Measurements from ENCODE around the gene IFNB1.

IFNB1 gene

GRCh38 chr9:21077781-21078180 is at the start of gene IFNB1:
Gene IFNB1, minus strand, starts transcription at chr9:21077942. Its CDS starts 73 bp downstream, at chr9:21077869.
- DNase-seq (ENCODE audit: low read depth in 2 of 2, low spot score in 1 of 2), result no peak

- DNase-seq (ENCODE audit: low read depth in 2 of 2, low spot score in 1 of 2), result no peak
Measured at GRCh38 chr9:21121595-21122251, 44.0 kb upstream of the IFNB1 start.

- DNase-seq (ENCODE audit: low read depth in 2 of 2, low spot score in 1 of 2), result no peak
Measured at GRCh38 chr9:21121079-21121478, 43.3 kb upstream of the IFNB1 start.

GRCh38 chr9:21119093-21119770 is 41.5 kb upstream of the IFNB1 start:
- no peak for DNase-seq (ENCODE audit: low read depth in 2 of 2, low spot score in 1 of 2)

- no peak for DNase-seq (ENCODE audit: low read depth in 2 of 2, low spot score in 1 of 2)
Measured at GRCh38 chr9:21114311-21114710, 36.6 kb upstream of the IFNB1 start.

- no peak for DNase-seq (ENCODE audit: low read depth in 2 of 2, low spot score in 1 of 2)
Measured at GRCh38 chr9:21110708-21111576, 33.2 kb upstream of the IFNB1 start.

GRCh38 chr9:21104787-21105186 is 27.0 kb upstream of the IFNB1 start:
- DNase-seq (ENCODE audit: low read depth in 2 of 2, low spot score in 1 of 2), result no peak

GRCh38 chr9:21102305-21102704 is 24.6 kb upstream of the IFNB1 start:
- DNase-seq (ENCODE audit: low read depth in 2 of 2, low spot score in 1 of 2), result no peak

- DNase-seq (ENCODE audit: low read depth in 2 of 2, low spot score in 1 of 2), result no peak
Measured at GRCh38 chr9:21097817-21098216, 20.1 kb upstream of the IFNB1 start.

GRCh38 chr9:21096901-21097255 is 19.1 kb upstream of the IFNB1 start:
- no peak for DNase-seq (ENCODE audit: low read depth in 2 of 2, low spot score in 1 of 2)

- DNase-seq (ENCODE audit: low read depth in 2 of 2, low spot score in 1 of 2), result peak in 1 of 2 donors; percentile 2
Measured at GRCh38 chr9:21096172-21096900, 18.6 kb upstream of the IFNB1 start.

- DNase-seq (ENCODE audit: low read depth in 2 of 2, low spot score in 1 of 2), result no peak
Measured at GRCh38 chr9:21095561-21095960, 17.8 kb upstream of the IFNB1 start.

GRCh38 chr9:21086538-21086937 is 8.8 kb upstream of the IFNB1 start:
- no peak for DNase-seq (ENCODE audit: low read depth in 2 of 2, low spot score in 1 of 2)

GRCh38 chr9:21085005-21085404 is 7.3 kb upstream of the IFNB1 start:
- no peak for DNase-seq (ENCODE audit: low read depth in 2 of 2, low spot score in 1 of 2)

- no peak for DNase-seq (ENCODE audit: low read depth in 2 of 2, low spot score in 1 of 2)
Measured at GRCh38 chr9:21084242-21084850, 6.6 kb upstream of the IFNB1 start.

GRCh38 chr9:21082671-21083070 is 4.9 kb upstream of the IFNB1 start:
- no peak for DNase-seq (ENCODE audit: low read depth in 2 of 2, low spot score in 1 of 2)

- DNase-seq (ENCODE audit: low read depth in 2 of 2, low spot score in 1 of 2), result no peak
Measured at GRCh38 chr9:21081999-21082398, 4.3 kb upstream of the IFNB1 start.

GRCh38 chr9:21081451-21081850 is 3.7 kb upstream of the IFNB1 start:
- no peak for DNase-seq (ENCODE audit: low read depth in 2 of 2, low spot score in 1 of 2)

- no peak for DNase-seq (ENCODE audit: low read depth in 2 of 2, low spot score in 1 of 2)
Measured at GRCh38 chr9:21080793-21081192, 3.1 kb upstream of the IFNB1 start.

GRCh38 chr9:21078702-21079101 is 960 bp upstream of the IFNB1 start:
- no peak for DNase-seq (ENCODE audit: low read depth in 2 of 2, low spot score in 1 of 2)

GRCh38 chr9:21075484-21075883 is 2.3 kb downstream of the IFNB1 start:
- no peak for DNase-seq (ENCODE audit: low read depth in 2 of 2, low spot score in 1 of 2)

All from stimulated activated CD8-positive, alpha-beta memory T cell treated with anti-CD3 and anti-CD28 coated beads, Interleukin-4, amount 100 ng/mL, for 4 hours (primary cell).